GM10847 (cell line): ENCODE measurements around the gene ANKRD29.

Source experiments
- POLR2A ChIP-seq: IDR thresholded peaks from 2 replicates; pipeline ENCODE4 v1.6.1; 2011; ENCODE audit not compliant: insufficient read length; ENCODE audit errors: extremely low read depth

Gene ANKRD29

DNA sequence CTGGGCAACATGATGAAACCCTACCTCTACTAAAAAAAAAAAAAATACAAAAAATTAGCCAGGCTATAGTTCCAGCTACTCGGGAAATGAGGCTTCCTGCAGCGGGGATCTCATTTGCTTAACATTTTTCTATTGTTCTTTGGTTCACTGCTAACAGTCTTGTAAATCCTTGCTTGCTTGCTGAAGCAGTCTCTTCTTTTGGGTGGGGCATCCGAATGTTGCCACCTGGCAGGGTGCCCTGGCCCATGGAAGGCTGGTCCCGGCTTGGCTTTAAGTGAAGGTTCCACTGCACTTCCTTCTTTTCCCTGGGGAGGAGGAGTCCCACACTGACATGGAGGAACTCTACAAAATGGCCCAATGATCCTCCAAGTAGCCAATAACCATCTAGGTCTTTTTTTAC is 6.0 kb upstream of the ANKRD29 start:
- TF ChIP-seq POLR2A: no peak

DNA sequence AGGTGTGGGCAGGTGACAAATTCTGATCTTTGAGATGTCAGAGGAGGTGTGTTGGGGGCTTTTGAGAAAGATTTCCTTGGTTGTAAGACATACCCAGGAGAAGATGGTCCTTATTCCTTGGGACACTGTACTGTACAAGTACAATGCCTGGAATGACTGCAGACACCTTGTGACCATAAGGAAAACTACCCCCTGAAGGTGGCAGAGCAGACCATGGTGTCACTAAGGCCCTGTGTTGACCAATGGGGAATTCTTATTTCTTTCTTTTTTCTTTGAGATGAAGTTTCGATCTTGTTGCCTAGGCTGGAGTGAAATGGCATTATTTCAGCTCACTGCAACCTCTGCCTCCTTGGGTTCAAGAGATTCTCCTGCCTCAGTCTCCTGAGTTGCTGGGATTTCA is 4.4 kb upstream of the ANKRD29 start:
- no peak for TF ChIP-seq POLR2A

DNA sequence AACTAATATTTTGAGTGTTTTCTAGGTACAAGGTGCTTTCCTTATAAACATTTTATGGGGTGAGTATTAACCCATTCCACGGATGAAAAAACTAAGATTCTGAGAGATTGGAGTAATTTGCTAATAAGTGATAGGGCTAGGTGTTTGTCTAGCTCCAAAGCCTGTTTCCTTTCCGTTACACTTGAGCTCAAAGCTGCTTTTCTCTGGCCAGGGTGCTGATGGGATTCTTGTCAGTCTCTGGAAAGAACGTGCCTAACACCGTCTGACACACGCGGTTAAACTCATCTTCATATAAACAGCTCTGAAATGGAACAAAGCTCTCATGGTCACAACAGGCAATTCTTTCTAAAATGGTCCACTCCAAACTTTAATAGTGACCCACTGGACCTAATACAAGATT is 2.0 kb upstream of the ANKRD29 start:
- no peak for TF ChIP-seq POLR2A

DNA sequence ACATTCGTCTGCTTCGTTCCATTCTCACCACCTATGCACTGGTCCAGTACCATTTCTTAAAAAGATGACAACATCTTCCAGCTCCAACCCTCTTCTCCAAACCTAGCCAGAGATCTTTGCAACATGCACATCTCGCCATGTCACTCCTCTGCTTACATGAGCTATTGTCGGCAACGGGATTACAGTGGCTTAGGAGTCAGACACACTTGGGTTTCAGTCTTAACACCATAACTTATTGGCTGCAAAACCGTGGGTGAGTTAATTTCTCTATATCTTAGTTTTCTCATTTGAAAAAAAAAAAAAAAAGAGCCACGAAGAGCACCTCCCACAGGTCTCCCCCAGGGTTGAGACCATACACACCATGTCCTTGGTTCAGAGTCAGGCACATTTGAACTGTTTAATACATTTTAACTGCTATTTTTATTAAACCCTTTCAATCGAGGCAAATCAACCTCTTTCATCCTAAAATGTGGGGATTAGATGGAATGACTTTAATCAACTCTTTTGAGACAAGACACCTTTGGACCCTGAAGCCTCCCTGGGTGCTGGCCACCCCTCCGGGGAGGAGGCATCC is 889 bp downstream of the ANKRD29 start:
- TF ChIP-seq POLR2A: no peak

DNA sequence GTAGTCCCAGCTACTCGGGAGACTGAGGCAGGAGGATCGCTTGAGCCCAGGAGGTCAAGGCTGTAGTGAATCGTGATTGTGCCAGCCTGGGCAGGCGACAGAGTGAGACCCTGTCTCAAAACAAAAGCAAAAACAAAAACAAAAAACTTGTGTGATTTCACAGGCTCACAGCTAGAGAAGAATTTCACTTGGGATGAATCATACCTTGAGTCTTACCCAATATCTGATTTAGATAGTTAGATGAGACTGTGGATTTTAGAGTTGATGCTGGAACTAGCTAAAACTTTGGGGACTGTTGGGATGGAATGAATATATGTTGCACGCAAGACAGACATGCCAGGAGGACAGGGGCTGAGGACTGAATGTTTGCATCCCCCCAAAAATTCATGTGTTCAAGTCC is 4.4 kb downstream of the ANKRD29 start:
- TF ChIP-seq POLR2A: no peak

DNA sequence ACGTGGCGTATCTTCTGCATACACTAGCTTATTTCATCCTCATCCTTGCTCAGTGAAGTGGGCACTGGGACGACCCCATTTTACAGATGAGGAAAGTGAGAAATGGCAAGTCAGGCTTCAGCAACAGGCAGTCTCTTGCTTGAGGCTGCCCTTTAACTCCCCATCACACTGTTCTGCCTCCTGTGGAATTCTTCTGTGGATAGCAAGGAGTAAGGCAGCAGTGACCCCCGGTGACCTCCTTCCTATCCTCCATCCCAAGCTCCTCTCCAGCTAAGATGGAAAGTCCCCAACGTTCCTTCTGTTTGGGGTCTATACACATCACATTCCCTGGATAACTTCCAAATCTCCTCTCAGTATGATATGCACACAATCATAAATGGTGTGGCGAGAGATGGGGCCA is 10.5 kb downstream of the ANKRD29 start:
- no peak for TF ChIP-seq POLR2A

DNA sequence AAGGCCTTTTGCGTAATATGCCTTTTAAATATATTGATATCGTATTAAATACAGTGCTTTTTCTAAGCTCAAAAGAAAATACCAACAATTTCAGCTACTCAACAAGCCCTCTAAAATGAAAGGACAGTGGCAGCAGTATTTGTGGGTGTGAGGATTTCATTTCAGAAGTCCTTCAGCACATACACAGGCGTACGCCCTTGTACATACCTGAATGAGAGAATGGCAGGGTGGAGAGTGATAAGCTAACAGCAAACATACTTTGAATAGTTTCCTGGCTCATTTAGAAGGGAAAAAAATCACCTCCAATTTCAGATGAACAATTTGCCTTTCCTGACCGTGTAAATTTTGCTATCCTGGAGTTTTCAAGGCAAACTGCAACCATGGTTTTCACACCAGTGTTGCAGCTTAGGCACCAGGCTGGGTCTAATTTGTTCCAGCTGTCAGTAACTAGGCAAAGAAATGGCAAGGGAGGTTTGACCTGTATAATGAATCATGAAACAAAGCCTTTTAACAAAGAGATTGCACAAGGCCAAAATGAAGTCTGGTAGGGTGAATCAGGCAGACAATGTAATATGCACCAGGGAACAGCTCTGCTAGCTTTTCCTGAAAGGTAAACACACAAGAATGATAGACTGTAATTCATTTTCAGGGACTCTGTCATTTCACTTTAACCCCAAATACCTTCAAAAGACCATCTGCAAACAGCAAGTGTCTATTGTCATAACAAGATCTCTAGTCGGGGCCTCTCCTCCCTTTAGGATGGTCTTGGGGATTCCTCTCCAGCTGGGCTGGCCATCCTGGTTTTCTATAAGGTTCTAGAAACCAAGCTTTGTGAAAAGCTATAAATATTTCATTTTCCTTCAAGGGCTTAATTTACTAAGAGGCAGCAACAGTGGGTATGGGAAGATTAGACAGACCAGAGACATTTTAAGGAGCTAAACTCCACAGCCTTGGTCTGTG is 11.5 kb downstream of the ANKRD29 start:
- TF ChIP-seq POLR2A: no peak

DNA sequence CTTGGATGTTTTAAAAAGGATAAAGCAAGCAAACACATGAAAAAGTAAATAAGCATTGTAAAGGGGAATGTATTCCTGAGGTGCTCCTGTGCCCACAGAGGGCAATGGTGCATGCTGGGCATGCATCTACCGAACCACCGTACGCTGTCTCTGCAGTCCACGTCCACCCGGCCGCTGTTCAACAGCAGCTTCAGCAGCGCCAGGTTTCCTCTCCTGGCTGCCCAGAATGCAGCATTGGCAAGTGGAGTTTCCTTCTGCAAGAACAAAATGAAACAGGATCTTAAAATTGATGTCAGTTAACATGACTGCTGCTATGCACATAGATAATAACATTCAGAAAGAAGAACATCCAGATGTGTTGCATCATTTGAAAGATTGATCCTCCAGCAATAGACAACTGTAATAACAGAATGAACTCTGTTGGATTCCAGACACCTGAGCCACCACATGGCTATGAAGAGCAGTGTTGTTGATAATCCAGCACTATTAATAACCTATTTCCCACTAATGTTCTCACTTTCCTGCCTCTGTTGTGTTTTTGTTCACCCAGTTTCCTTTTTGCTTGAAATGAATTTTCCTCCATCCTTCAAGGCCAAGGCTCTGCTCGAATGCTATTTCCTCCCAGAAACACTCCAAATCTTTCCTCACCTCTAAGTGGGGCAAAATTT is 13.6 kb downstream of the ANKRD29 start:
- no peak for TF ChIP-seq POLR2A

DNA sequence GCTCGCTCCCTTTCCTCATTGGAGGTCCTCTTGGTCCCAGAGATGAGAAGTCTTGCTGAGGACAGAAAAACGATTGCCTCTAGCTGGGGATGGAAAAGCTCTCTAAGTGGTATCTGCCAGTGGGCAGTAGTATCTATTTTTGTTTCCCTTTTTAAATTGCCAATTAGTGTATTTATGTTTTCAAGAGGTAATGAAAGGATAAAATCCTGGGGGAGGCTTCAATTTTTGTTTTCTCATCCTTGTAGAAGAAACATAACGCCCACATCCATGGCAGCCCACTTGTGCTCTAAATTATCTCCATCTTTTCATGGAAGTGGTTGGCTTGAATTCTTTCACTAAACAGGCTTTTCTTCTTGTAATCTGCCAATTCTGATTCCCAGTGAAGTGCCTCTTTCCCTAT is 14.3 kb downstream of the ANKRD29 start:
- no peak for TF ChIP-seq POLR2A

DNA sequence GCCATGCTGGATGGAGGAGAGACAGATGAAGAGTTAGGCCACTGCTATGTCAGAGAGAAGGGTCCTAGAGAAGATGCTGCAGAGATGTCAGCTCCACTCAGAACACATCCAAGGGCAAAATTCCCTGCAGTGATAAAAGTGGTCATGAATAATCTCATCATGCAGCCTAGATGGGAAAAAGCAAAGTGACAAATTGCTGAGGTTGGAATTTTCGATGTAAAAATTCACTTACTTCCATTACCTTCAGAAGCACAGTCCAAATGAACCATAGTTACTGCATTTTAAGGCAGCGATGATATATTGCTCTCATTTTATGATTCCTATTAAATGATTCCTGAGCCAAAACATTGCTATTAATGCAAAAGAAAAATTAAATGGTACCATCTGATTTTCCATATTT is 16.4 kb downstream of the ANKRD29 start:
- no peak for TF ChIP-seq POLR2A

DNA sequence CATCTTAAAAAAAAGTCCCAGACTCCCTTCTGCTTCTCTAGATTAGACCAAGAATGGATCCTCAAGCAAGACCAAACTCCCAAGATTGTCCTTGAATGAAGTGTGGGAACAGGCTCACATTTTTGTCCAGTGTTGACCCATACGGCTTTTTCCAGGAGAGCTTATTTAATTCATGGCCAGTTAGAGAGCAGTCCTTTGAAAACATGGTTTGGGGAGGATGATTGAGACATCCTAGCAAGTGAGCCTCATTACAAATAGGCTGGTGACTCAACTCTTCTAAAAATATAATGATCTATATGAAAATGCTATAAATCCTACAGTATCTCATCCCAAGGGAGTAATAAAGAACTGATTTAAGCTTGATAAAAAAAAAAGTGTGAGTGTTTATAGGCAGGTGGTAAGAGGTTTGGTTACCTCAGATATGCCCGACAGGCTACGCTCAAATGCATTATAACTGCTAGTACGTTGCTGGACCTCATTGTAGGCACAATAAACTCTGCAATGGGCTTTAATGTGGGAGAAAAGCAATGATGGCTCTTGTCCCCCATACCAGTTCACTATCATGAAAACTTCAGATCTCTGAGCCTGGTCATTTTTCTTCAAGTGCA is 17.0 kb downstream of the ANKRD29 start:
- no peak for TF ChIP-seq POLR2A

DNA sequence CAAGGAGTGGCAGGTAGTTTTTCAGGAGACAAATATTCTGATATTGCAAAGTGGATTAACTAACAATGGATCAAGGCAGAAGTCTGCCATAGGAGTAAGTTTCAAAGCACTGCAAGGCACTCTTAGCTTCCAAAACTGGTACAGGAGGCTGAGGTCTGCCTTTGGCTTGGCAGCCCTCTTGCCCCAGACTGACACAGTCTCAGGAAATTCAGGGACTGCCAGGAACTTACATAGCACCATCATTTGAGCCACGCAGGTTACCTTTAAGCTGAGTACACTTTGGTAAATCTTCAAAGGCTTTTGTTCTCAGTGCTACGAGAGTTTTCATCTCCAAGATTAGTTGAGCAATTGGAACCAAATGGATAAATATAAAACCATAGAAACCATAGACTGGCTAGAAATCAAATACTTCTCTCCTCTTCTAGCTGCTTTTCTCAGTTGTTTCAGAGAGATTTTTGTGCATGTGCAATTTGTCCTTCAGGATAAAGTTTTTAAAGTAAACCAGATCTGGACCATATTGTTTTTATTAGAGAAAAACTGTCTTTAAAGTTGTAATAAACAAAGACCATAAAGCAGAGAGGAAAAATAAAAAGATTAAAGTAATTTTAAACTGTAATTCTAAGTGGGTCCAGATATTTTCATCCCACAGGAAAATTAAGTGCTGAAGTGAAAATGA is 18.8 kb downstream of the ANKRD29 start:
- no peak for TF ChIP-seq POLR2A

DNA sequence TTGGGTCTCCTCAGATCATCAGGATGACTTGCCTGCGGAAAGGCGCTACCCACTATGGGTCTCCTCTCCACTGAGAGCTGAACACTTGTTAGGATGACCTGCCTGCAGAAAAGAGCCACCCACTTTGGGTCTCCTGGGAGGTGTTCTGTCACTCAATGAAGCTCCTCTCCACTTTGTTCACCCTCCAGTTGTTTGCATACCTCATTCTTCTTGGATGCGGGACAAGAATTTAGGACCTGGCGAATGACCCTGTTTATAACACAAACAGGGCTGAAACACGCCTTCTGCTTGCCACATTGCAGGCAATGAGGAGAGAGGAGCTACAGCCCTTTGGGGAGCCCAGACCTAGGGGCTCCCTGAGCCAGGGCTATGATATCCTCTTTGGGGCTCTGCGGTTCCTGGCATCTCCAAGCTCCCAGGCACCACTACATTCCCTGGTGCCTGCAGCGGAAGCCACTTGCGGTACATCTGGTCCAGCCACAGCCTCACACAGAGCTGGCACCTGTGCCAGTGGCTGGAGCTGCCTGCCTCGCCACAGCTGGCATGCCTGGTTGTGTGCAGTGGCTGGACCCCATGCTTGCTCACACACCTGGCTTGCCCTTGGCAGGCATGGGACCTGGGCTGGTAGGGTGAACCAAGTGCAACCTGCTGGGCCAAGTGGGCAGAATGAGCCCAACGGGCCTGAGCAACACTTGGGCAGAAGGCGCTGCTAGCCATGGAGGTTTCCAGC is 20.6 kb downstream of the ANKRD29 start:
- TF ChIP-seq POLR2A: no peak

DNA sequence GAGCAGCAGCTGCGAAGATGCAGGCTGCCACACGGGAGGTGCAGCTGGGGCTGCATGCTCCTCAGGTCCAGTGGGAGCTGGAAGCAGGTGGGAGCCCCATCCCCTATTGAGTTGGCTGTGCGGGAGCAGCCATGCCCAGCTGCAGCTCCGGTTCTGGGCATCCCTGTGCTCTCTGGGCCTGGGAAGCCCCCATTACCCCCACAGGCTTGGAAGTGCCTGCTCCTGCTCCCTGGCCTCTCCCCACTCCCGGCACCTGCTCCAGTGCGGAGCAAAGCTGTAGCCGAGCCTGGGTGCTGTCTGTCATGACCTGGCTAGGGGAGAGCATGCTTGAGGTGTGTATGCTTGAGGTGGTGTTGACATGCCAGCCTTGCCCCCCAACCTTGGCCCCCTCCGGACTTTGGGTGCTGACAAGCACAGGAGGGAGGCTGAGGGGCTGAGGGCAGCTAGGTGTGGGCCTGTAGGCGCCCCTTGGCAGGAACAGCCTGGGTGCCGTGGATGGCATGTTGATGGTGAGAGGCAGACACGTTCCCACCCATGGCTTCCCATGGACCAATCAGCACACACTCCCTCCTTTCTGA is 21.5 kb downstream of the ANKRD29 start:
- no peak for TF ChIP-seq POLR2A

DNA sequence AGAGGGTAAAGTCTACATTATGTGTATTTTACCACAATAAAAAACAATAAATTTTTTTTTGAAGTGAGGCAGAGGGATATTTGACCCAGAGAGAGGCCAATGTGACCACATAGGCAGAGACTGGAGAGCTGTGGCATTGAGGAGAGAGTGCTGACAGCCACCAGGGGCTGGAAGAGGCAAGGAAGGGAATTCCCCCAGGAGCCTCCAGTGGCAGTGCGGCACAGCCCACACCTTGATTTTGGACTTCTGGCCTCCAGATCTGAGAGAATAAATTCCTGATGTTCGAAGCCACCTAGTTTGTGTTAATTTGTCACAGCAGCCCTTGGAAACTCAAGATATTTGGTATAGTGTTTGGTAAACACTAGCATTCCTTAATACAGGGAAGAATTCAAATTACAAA is 22.7 kb downstream of the ANKRD29 start:
- TF ChIP-seq POLR2A: no peak

DNA sequence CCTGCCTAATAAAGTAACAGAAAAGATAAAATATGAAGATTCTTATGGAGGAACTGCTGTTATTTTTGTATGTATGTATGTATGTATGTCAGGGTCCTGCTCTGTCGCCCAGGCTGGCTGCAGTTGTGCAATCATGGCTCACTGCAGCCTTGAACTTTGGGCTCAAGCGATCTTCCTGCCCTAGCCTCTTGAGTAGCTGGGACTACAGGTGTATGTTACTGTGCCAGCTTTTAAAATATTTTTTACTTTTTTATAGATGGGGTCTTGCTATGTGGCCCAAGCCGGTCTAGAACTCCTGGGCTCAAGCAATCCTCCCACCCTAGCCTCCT is 26.7 kb downstream of the ANKRD29 start:
- no peak for TF ChIP-seq POLR2A
